NCI-H2029 (cell line): Measurements from ENCODE around the gene KIF3C.
"Not testable (repeated sequence)": the region's sequence is repeated elsewhere in the genome, so short reads cannot be mapped to it uniquely, and the experiment has no call there.

Experiments
- DNase-seq: peaks from one replicate; lab custom pipeline; 2025; lab: John Stamatoyannopoulos, UW

Gene KIF3C

DNA sequence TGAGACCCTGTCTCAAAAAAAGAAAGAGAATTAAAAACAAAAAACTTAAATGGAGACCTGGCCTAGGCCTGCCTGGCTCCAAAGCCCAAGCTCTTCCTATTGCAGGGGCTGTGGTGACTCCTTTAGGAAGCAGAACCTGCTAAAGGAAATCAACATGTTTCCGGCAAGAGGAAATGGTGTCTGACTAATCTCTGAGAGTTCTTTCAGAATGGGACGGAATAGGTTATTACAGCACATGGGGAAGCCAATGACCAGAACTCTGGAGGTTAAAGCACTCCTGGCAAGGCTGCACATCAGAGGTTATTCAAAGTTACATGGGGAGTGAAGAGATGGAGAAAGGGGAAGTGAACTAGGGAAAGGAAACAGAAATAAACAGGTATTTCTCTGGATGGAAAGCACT, 21.4 kb downstream of the KIF3C start:
- DNase-seq = no peak

DNA sequence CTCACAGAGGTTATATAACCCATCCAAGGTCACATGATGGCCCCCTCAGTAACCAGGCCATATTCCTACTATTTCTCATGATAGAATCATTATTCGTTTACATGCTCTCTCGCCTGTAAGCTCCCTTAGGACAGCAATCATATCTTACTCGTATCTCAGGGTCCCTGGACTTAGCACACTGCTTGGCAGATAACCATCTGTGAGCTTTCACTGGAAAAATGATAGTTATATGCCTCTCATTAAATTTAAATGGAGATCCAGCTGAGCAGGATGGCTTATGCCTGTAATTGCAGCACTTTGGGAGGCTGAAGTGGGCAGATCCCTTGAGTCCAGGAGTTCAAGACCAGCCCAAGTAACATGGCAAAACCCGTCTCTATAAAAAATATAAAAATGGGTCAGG, 21.9 kb downstream of the KIF3C start:
- no peak for DNase-seq

DNA sequence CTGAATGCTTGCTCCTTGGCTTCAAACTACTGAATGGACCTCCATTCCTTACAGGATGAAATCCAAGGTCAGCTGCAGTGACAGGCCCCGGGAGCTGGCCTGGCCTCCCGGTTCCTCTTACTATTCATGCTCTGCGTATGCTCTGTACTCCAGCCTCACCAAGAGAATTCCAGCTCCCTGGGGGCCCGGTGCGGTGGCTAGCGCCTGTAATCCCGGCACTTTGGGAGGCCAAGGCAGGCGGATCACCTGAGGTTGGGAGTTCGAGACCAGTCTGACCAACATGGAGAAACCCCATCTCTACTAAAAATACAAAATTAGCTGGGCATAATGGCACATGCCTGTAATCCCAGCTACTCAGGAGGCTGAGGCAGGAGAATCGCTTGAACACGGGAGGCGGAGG, 23.7 kb downstream of the KIF3C start:
- not testable (repeated sequence) for DNase-seq

DNA sequence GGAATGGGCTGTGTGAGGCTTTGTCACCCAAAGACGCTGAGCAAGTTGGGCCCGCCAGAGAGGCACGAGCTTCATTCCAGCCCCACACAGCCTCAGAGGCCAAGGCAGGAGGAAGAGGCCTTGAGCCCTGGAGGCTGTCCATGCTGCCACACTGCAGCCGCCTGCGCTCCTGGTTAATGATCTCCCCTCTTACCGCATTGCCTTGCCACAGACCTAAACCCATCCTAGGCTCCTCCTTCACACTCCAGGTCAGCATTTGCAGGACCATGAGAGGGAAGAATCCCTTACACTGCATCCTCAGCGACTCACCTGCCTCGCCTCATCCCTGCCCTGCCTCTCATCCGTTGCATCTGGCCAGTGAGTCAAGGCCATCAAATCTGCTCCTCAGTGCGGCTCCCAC, 24.6 kb downstream of the KIF3C start:
- no peak for DNase-seq

DNA sequence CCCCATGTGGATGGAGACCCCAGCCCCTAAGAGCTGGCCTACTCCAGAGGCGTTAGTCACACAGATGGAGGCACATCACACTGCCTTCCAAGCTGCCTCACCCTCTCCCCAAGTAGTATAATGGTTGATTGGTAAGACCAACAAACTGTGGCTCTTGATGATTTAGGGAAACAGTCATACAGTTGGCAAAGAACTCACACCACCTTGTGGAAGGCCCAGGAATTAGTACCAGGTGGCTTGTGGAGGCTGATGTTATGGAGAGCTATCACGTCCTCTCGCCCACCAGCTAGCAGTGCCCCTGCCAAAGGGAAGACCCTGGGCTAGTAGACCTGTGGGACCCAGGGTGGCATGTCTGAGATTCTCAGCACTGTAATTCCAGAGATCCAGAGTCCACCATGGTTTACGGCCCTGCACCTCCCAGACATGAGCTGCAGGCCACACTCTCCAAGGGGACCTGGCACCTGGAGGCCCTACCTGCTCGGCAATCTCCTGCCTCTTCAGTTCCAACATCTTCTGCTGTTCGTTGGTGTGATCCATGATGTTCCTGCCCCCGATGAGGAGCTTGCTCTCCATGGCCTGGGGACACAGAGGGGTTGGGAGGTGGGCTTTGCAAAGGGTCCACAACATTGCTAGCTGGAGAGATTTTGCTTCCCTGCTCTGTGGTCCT, 26.3 kb downstream of the KIF3C start:
- no peak for DNase-seq

DNA sequence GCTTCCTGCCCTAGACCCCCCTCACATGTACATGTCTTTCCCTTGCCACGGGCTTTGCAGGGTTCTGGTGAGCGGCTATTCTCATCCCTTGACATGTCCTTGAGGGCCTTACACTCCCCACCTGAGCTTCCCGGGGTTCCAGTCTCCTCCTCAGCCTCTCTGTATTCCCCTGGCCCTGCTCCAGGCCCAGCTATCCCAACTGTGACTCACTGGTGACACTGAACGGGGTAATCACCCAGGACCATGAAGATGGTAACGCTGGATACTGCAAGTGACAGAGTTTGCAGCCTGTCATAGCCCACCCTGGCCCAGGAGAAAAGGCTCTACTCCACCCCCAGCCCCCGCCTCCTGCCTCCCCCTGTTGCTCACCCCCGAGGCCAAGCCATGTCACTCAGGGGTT, 27.3 kb downstream of the KIF3C start:
- no peak for DNase-seq

DNA sequence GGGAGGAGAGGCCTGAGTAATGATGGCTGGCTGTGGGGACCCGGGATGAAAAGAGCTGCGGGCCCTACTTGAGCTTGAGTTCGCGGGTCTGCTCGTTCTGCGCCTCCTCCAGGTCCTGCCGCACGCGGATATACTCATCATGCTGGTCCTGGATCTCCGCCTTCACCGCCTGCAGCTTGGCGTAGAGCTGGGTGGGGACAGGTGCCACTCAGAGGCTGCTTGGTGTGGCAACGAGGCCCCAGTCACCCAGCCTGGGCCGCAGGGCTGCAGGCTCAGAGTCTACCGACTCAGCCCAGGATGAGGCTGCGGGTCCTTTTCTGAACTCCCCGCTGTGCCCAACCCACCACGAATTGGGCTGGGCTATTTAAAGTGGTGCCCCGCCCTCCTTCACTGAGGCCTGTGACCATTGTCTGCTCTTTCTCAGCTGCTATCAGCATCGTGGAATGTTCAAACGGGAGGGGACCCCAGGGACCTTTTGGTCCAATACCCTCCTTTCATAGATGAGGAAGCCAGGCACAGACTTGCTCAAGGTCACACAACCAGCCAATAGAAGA, 28.0 kb downstream of the KIF3C start:
- no peak for DNase-seq

DNA sequence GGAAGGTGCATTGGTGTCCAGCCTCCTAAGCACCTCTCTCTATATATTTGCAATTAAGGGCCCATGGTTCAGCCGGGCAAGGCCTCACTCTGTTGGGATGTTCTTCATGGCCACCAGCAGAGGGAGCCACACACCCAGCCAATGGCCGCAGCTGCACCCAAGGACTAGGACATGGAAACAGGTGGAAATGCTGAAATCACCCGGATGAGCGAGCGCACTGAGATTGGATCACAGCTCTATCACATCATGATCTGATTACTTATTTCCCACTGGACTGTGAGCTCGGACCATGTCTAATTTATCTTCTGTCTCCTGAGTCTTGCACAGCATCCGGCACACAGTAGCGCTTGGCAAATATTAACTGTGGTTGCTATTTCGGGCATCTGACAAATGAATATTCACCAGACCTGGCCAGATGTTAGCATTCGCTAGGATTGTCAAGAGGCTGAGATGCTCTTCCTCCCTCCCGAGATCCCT, 31.2 kb downstream of the KIF3C start:
- peak; percentile 67 for DNase-seq

DNA sequence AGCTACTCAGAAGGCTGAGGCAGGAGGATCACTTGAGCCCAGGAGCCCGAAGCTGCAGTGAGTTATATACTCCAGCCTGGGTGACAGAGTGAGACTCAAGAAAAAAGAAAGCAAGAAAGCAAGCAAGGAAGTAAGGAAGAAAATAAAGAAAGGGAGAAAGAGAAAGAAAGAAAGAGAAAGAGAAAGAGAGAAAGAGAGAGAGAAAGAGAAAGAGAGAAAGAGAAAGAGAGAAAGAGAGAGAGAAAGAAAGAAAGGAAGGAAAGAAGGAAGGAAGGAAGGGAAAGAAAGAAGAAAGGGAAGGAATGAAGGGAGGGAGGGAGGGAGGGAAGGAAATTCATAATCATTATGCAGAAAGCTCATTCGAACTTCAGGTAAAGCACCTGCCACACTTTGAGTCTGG, 33.9 kb downstream of the KIF3C start:
- DNase-seq = no peak

DNA sequence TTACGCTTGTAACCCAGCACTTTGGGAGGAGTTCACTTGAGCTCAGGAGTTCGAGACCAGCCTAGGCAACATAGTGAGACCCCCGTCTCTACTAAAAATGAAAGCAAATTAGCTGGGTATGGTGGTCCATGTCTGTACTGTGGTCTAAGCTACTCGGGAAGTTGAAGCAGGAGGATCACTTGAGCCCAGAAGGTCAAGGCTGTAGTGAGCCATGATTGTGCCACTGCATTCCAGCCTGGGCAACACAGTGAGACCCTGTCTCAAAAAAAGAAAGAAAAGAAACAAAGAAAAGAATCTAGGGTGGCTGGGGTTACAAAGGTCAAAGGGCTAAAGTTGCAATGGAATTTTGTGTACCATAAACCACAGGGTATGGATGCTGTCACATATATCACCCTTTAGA, 41.3 kb downstream of the KIF3C start:
- DNase-seq = no peak

DNA sequence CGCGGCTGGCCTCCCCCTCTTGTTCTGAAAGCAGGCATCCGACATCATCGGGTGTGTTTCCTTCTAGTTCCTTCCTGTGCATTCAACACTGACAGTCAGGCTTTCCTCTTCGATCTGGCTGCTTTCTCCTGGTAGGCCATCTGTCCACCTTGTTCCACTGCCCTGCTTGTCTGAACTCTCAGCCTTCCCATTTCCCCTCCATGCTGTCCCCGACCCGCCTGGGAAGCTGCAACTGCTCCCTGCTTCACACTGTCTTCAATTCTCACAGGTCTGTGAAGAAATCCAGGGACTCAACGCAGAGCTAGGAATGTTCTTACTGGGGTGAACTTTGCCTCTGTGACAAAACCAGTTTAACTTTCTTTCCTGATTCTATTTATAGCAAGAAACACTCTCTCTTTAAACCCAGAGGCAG, 43.0 kb downstream of the KIF3C start:
- no peak for DNase-seq

DNA sequence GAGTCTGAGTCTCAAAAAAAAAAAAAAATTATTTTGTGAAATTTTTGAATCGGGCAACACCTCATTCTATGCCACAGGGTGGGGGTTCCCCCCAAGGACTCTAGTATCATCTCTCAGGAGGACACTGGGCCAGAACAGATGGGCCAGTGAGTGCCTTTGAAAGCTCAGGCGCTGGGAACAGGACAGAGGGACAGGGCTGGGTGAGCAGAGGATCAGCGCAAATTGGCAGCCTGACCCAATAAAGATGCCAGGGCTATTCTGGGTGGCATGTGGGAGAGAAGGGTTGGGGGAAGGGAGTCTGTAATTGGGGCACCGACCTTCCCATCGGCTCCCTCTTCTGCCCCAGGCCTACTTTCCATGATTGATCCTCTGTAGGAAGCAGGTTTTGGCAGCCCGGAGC, 44.0 kb downstream of the KIF3C start:
- no peak for DNase-seq

DNA sequence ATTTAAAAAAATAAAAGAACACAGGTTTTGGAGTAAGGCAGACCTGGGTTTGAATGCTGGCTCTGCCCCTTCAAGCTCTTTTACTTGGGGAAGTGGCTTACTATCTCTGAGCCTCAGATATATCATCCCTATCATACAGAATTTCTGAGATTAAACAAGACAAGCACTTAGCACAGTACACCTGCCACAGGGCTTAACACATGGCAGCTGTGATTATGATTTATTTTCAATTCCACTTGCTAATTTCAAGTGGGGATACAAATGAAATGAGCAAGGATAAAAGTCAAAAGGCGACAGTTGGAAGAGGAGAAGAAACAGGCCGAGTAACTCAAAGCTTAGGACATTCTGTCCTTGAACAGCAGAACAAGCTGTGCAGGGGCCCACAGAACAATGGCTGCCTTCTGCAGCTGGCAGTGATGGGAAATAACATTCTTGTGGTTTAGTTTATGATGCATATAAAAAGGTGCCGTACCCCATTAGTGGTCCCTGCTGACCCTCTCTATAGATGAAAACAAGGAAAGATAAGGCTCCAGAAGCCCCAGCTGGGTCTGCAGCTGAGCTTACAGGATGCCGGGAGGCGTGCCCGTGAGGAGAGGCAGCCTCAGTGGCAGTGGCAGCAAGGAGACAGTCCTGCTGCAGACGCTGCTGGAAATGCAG, 45.3 kb downstream of the KIF3C start:
- no peak for DNase-seq

DNA sequence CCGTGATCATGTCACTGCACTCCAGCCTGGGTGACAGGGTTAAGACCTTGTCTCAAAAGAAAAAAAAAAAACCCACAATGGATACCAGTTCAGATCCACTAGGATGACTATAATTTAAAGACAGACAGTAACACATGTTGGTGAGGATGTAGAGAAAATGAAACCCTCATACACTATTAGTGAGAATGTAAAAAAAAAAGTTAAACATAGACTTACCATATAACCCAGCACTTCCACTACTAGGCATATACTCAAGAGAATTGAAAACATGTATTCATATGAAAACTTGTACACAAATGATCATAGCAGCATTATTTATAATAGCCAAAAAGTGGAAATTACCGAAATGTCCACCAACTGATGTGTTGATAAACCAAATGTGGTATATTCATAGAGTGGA, 48.7 kb downstream of the KIF3C start:
- no peak for DNase-seq

DNA sequence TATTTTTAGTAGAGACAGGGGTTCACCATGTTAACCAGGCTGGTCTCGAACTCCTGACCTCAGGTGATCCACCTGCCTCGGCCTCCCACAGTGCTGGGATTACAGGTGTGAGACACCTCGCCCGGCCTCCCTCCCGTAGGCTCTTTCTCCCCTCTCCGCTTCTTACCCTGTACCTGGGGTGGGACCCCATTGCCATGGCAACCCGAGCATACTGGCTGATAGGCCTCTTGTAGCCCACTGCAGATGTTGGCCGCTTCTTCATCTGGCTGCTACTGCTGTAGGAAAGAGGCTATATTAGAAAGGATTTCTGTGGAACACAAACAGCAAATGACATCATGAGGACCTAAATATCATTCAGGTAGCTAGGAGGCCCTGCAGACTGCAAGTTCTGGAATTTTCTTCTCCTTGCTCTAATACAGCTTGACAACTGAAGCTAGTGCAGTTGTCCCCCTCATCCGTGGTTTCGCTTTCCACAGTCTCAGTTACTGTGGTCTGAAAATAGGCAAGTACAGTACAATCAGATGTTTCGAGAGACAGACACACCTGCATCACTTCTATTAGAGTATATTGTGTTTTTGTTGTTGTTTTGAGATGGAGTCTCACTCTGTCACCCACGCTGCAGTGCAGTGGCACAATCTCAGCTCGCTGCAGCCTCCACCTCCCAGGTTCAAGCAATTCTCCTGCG, 52.4 kb downstream of the KIF3C start:
- DNase-seq = no peak

DNA sequence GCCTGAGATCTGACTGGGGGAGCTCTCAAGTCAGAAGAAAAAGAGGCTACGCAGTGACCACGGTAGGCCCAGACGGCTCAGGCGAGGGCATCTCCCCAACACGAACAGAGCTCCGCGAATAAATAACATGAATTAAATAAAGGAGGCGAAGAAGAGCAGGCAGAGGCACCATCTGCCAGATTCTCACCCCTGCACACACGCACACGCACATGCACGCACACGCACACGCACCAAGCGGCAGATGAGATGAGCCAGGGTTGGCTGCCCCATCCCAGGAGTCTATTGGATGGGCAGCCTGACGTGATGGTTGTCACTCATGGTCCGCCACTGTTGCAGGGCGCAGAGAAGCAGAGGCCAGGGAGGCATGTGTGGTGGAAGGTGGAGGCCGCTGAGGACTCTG, 53.6 kb downstream of the KIF3C start:
- DNase-seq = no peak

DNA sequence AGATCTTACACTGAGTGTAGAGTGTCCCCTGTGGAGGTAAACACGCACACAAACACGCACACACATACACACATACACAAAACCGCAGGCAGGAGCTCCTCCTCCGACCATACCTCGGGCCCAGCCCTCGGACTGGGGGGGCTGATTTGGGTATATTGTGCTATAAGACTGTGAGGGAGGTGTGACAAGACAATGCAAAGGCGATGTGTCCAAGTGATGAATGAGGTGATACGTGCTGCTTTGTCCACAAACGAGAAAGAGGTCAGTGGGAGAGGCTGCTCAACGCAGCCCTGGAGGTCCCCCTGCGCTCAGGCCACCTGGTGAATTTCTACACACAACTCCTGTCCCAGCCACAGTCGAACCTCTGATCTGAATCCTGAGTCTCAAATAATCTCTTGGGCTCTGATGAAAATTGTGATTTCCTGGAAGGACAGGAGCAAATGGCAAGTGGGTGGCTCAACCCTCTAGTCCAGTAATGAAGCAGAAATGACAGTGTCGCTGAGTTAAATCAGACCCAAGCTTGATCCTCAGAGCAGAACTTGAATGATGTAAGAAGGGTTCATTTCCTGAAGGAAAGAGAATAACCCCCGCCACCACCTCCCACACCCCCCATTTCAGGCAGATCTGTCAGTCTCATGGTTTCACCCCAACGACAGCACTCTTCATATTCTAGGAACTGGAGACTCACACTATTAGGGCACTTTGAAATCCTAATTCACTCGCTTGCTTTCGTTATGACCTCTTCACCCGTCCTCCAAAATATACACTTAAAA, 55.1 kb downstream of the KIF3C start:
- DNase-seq = no peak

DNA sequence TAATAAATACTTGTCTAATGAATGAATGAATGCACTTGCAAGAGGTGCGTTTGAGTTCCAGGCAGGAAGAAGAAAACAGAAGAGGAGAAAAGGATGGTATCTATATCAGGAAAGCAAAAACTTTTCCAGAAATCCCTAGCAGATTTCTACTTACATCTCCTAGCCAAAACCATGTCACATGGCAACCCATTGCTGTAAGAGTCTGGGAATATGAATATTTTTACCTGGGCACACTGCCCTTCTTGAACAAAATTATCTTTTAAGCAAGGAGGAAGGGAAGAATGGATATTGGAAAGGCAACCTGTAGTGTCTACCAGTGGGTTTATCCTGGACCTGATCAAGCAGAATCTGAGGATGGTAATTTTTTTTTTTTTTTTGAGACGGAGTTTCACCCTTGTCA, 59.8 kb downstream of the KIF3C start:
- no peak for DNase-seq

DNA sequence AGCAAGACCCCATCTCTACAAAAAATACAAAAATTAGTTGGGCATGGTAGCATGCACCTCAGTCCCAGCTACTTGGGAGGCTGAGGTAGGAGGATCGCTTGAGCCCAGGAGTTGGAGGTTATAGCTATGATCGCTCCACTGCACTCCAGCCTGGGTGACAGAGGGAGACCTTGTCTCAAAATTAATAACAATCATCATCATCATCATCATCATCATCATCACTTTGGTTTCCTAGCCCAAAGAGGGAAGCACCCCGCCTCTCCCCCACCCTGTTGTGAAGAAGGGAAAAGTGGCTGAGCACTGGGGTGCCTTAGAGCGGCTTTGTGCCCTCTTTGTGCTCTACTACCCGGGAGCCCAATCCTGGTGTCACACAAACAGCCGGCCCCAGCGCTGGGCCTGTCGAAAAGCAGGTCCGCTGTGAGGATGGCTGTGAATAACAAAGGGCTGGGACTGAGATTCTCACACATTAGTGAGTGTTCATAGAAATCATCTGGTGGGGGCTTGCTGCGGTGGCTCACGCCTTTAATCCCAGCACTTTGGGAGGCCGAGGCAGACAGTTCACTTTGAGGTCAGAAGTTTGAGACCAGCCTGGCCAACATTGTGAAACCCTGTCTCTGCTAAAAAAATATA, 61.4 kb downstream of the KIF3C start:
- DNase-seq = no peak

DNA sequence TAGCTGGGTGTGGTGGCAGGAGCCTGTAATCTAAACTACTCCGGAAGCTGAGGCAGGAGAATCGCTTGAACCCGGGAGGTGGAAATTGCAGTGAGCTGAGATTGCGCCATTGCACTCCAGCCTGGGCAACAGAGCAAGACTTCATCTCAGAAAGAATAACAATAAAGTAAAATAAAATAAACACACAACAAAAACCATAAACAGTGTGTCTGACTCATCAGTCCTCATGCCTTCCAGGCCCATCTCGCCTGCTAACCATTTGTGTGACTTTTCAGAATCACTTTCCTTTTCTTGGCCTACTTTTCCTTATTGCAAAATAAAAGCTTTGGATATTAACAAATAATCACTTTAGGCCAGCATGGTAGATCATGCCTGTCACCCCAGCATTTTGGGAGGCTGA, 62.0 kb downstream of the KIF3C start:
- DNase-seq = no peak

DNA sequence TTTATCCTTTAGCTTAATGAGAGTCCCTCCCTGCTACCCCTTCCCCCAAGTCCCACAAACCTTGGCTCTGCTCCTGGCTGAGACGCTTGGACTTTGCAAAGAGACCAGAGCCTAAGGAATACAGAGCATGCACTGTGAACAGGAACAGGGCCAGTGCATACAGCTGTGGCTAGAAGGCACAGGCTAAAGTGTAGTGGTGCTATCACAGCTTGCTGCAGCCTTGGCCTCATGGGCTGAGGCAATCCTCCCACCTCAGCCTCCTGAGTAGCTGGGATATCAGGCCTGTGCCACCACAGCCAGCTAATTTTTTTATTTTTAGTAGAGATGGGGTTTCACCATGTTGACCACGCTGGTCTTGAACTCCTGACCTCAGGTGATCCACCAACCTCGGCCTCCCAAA, 64.5 kb downstream of the KIF3C start:
- DNase-seq = no peak

DNA sequence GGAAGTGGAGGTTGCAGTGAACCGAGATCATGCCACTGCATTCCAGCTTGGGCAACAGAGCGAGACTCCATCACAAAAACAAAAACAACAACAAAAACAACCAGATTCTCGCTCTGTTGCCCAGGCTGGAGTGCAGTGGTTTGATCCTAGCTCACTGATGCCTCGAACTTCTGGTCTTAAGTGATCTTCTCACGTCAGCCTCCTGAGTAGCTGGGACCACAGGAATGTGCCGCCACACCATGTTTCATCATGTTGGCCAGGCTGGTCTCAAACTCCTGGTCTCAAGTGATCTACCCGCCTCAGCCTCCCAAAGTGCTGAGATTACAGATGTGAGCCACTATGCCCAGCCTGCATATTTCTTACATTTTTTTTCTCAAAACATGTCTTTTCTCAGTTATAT, 64.9 kb downstream of the KIF3C start:
- not testable (repeated sequence) for DNase-seq
